Endothelial cell of umbilical vein (primary cell): ENCODE measurements around the gene HOXA10. TPM values are rescaled to one million over a fixed set of nuclear protein-coding genes. Genes with fewer than 3 reads are reported as not detected.

ENCODE experiments used
- BruUV-seq: library from RNA; stranded (reverse); fragments of 400-500 nt; replicated peaks from 2 replicates; lab custom pipeline; 2021; lab: Mats Ljungman, UMichigan
- CTCF ChIA-PET: fragments of 300-600, 350-600 bp; sonication (Branson Sonifier 250); formaldehyde crosslinking; loops from one replicate; lab custom pipeline; 2021; ENCODE audit warnings: antibody characterized with exemption, inconsistent platforms; lab: Charles Lee
- POLR2A ChIA-PET: fragments of 300-600, 350-600 bp; sonication (Branson Sonifier 250); formaldehyde crosslinking; loops from one replicate; lab custom pipeline; 2021; ENCODE audit warnings: antibody characterized with exemption, inconsistent platforms; lab: Charles Lee
- DNase-seq: peaks from one replicate; pipeline ENCODE4 v3.0.0-alpha.2; 2011; ENCODE audit warnings: low read depth, low spot score
- FAIRE-seq: peaks from 2 replicates; lab custom pipeline; 2011; peaks lifted over from hg19 to GRCh38; lab: Jason Lieb, UNC
- H2AFZ ChIP-seq: 2 replicates; pipeline ENCODE4 v1.6.0; 2012; ENCODE audit warnings: low read depth, low read length, control low read depth, inconsistent platforms
- H3K27ac ChIP-seq: 2 replicates; pipeline ENCODE4 v1.5.1; 2011; ENCODE audit warnings: low read depth, mild to moderate bottlenecking, control low read depth, low read length, moderate library complexity; ENCODE audit not compliant: insufficient read depth
- H3K27me3 ChIP-seq, 2 experiments: 2 replicates each; pipeline versions ENCODE4 v1.6.0 to v1.6.1; 2011; ENCODE audit warnings: low read length in 2 of 2, mixed read lengths in 1 of 2; ENCODE audit not compliant: control insufficient read depth in 2 of 2, insufficient read depth in 2 of 2
- H3K36me3 ChIP-seq, 2 experiments: 2 replicates in 1 of 2; 3 replicates in 1 of 2; pipeline ENCODE4 v1.5.1; 2011; ENCODE audit warnings: low read length in 2 of 2, mild to moderate bottlenecking in 1 of 2, moderate library complexity in 1 of 2; ENCODE audit not compliant: control insufficient read depth in 2 of 2, insufficient read depth in 2 of 2; ENCODE audit errors: extremely low read depth in 1 of 2
- H3K4me1 ChIP-seq: 3 replicates; pipeline ENCODE4 v1.5.1; 2011; ENCODE audit warnings: mild to moderate bottlenecking, low read length; ENCODE audit not compliant: control insufficient read depth, insufficient read depth; ENCODE audit errors: extremely low read depth
- H3K4me2 ChIP-seq: 2 replicates; pipeline ENCODE4 v1.6.1; 2011; ENCODE audit warnings: low read length, control low read depth, mixed read lengths; ENCODE audit not compliant: insufficient read depth
- H3K4me3 ChIP-seq, 3 experiments: fragments of 200-600 bp in 1 of 3; sonication (generic), shearing (Covaris generic) in 1 of 3; replicated peaks in 1 of 3; 2 replicates each; pipeline ENCODE4 v1.5.1; 2011 to 2016; ENCODE audit warnings: control low read depth in 3 of 3, low read length in 3 of 3, mild to moderate bottlenecking in 2 of 3, inconsistent platforms in 1 of 3, low read depth in 1 of 3, moderate library complexity in 1 of 3; ENCODE audit not compliant: insufficient read depth in 1 of 3
- H3K79me2 ChIP-seq: 2 replicates; pipeline ENCODE4 v1.6.0; 2012; ENCODE audit warnings: low read length, inconsistent platforms; ENCODE audit not compliant: control insufficient read depth, insufficient read depth
- H3K9ac ChIP-seq: replicated peaks from 2 replicates; pipeline ENCODE3; 2011; ENCODE audit warnings: low read length, control low read depth; ENCODE audit not compliant: insufficient read depth; ENCODE audit errors: extremely low read depth
- H3K9me1 ChIP-seq: replicated peaks from 3 replicates; pipeline ENCODE4 v1.6.0; 2011; ENCODE audit warnings: mild to moderate bottlenecking, low read length; ENCODE audit not compliant: control insufficient read depth, insufficient read depth; ENCODE audit errors: extremely low read depth
- H3K9me3 ChIP-seq: replicated peaks from 2 replicates; pipeline ENCODE4 v1.5.1; 2012; ENCODE audit warnings: low read length, inconsistent platforms; ENCODE audit not compliant: control insufficient read depth, insufficient read depth
- H4K20me1 ChIP-seq: replicated peaks from 2 replicates; pipeline ENCODE3; 2011; ENCODE audit warnings: mild to moderate bottlenecking, low read length; ENCODE audit not compliant: control insufficient read depth, insufficient read depth; ENCODE audit errors: extremely low read depth
- CTCF ChIP-seq, 2 donors: IDR thresholded peaks; 1 replicate in 1 of 2; 2 replicates in 1 of 2; pipeline ENCODE4 v1.5.1; 2011; ENCODE audit warnings: low read length in 2 of 2, mild to moderate bottlenecking in 2 of 2, moderate library complexity in 2 of 2, control low read depth in 1 of 2, inconsistent platforms in 1 of 2, low read depth in 1 of 2; ENCODE audit not compliant: insufficient read depth in 1 of 2; ENCODE audit errors: extremely low read depth in 1 of 2
- EZH2 ChIP-seq: IDR thresholded peaks from 2 replicates; pipeline ENCODE4 v1.6.1; 2012; ENCODE audit warnings: borderline replicate concordance, low read depth, mild to moderate bottlenecking, moderate library complexity, low read length, inconsistent platforms; ENCODE audit not compliant: severe bottlenecking
- FOS ChIP-seq: IDR thresholded peaks from 2 replicates; pipeline ENCODE4 v1.6.1; 2011; ENCODE audit warnings: mild to moderate bottlenecking, low read length, moderate library complexity, borderline replicate concordance; ENCODE audit not compliant: insufficient read depth
- GATA2 ChIP-seq: IDR thresholded peaks from 2 replicates; pipeline ENCODE4 v1.7.0; 2011; ENCODE audit warnings: low read depth, mild to moderate bottlenecking, moderate library complexity, mixed read lengths, low read length; ENCODE audit not compliant: insufficient read length, insufficient read depth
- JUN ChIP-seq: IDR thresholded peaks from 2 replicates; pipeline ENCODE4 v1.6.1; 2011; ENCODE audit warnings: borderline replicate concordance, low read depth; ENCODE audit not compliant: insufficient read length, insufficient read depth
- MAX ChIP-seq: IDR thresholded peaks from 2 replicates; pipeline ENCODE4 v1.6.1; 2011; ENCODE audit not compliant: insufficient read depth, insufficient read length
- MYC ChIP-seq: IDR thresholded peaks from one replicate; pipeline ENCODE4 v1.6.1; 2011; ENCODE audit warnings: mild to moderate bottlenecking, low read depth, low read length
- POLR2A ChIP-seq: IDR thresholded peaks from 2 replicates; pipeline ENCODE4 v1.6.1; 2012; ENCODE audit warnings: low read depth, mild to moderate bottlenecking, control low read depth, low read length
- POLR2AphosphoS5 ChIP-seq: IDR thresholded peaks from 2 replicates; pipeline ENCODE4 v1.6.1; 2012; ENCODE audit warnings: low read depth, mild to moderate bottlenecking, control low read depth, low read length, moderate library complexity; ENCODE audit not compliant: insufficient read depth
- dilution Hi-C: fragments of 300-500 bp; cut with MboI; formaldehyde crosslinking; loops from one replicate; pipeline ENCODE4 v1.15.0; 2019; ENCODE audit warnings: low sequenced_read_pairs; ENCODE audit not compliant: extremely low pct_ligation_motif_present
- intact Hi-C: fragments of 100-400 bp; cut with micrococcal nuclease; formaldehyde crosslinking; loops from one replicate; pipeline ENCODE4 v1.10.0; 2022
- polyA plus RNA-seq, 4 experiments: library from polyadenylated mRNA; depleted of rRNA in 3 of 4; stranded (reverse) in 3 of 4; unstranded in 1 of 4; fragments of >200 nt; gene quantifications; 2 replicates each; pipeline versions ENCODE4 v1.2.1 to v1.2.3, GENCODE V29; 2011 to 2012; ENCODE audit warnings: missing spikeins in 1 of 4
- total RNA-seq: library from RNA; stranded (reverse); gene quantifications from 2 replicates; pipeline ENCODE4 v1.2.3, GENCODE V29; 2021

The HOXA10 gene
- total and polyA plus RNA-seq, 2 donors (not counting 3 experiments of a cell fraction or from before 2014, with no cell fraction given), result 24.4 to 30.3 TPM

GRCh38 chr7:27162561-27163287, 11.4 kb downstream of the HOXA10 start:
- Histone ChIP-seq H3K27me3 (no peaks in the 10 kb centered on the region), H3K9me3 (no peaks in the 10 kb centered on the region), H3K4me1 (peaks cover 53% of the 10 kb centered on the region), H3K27ac (peak overlapping the region; percentile 91), H2AFZ (no peak overlapping the region), H4K20me1 (no peaks in the 10 kb centered on the region), H3K36me3 (peaks cover 3 to 7% of the 10 kb centered on the region in 2 experiments), H3K9me1 (no peaks in the 10 kb centered on the region), H3K4me3 (peak overlapping the region; percentile 63 to 98 (median 88)), H3K4me2 (peak overlapping the region; percentile 91), H3K9ac (peak overlapping the region; percentile 85), H3K79me2 (peaks cover 78% of the 10 kb centered on the region)
- FAIRE-seq (no peak), DNase-seq (no peak)
- ChIA-PET POLR2A (interaction anchor here (1.2 to 2.4 kb wide), 3 partner anchors 10 to 22 kb away, joined by 3 to 15 read pairs (median 6); partner anchors contain the start of genes HOXA11 and HOXA3), CTCF (interaction anchor here (0.9 to 4.6 kb wide), 15 partner anchors 8 to 797 kb away, joined by 3 to 145 read pairs (median 14); partner anchors contain the start of genes HOXA10, HOXA11, HOXA3 and HOXA4)
- dilution Hi-C loops (loop anchor here (10.0 to 25.0 kb wide), 3 partner anchors 308 to 975 kb away; no protein-coding TSS in a partner anchor), intact Hi-C loops (loop anchor here (5.0 kb wide), 3 partner anchors 745 to 1770 kb away; no protein-coding TSS in a partner anchor)
- BruUV-seq, result TSS peak; percentile 18
- TF ChIP-seq POLR2A, result no peak
- no peak for TF ChIP-seq GATA2
- TF ChIP-seq EZH2, result no peak
- TF ChIP-seq POLR2AphosphoS5, result no peak
- TF ChIP-seq MYC, result no peak
- no peak for TF ChIP-seq FOS
- TF ChIP-seq JUN, result no peak
- no peak for TF ChIP-seq CTCF (IDR thresholded peaks at IDR 0.05; ENCODE audit: extremely low read depth in 1 of 2, insufficient read depth in 1 of 2, low read depth in 1 of 2, low read length in 2 of 2)
- no peak for TF ChIP-seq MAX
